Esophagus muscularis mucosa (tissue), 4 donors: Measurements from ENCODE around the gene NUP188. TPM values are rescaled to one million over a fixed set of nuclear protein-coding genes. Genes with fewer than 3 reads are reported as not detected.

Source experiments
- DNase-seq: peaks from one replicate; pipeline ENCODE4 v3.0.0-alpha.2; 2017; ENCODE audit errors: extremely low spot score
- H3K27ac ChIP-seq, 4 donors: fragments of 200-600 bp; sonication (generic); replicated peaks in 1 of 4; 1 replicate in 3 of 4; 2 replicates in 1 of 4; pipeline ENCODE4 v1.5.1; 2016 to 2019; ENCODE audit warnings: mild to moderate bottlenecking in 1 of 4
- H3K27me3 ChIP-seq, 4 donors: fragments of 200-600 bp; sonication (generic); one replicate each; pipeline versions ENCODE4 v1.5.1 to v1.6.0; 2016 to 2019
- H3K36me3 ChIP-seq, 4 donors: fragments of 200-600 bp; sonication (generic); one replicate each; pipeline ENCODE4 v1.5.1; 2016 to 2019
- H3K4me1 ChIP-seq, 4 donors: fragments of 200-600 bp; sonication (generic); one replicate each; pipeline ENCODE4 v1.5.1; 2016 to 2019
- H3K4me3 ChIP-seq, 4 donors: fragments of 200-600 bp; sonication (generic); 1 replicate in 2 of 4; 2 replicates in 2 of 4; pipeline ENCODE4 v1.5.1; 2016 to 2019; ENCODE audit warnings: mild to moderate bottlenecking in 4 of 4, moderate library complexity in 1 of 4
- H3K9me3 ChIP-seq, 4 donors: fragments of 200-600 bp; sonication (generic); 1 replicate in 3 of 4; 2 replicates in 1 of 4; pipeline ENCODE4 v1.5.1; 2016 to 2019
- EP300 ChIP-seq: sonication (generic); formaldehyde crosslinking; IDR thresholded peaks from one replicate; pipeline ENCODE4 v1.6.1; 2017; ENCODE audit warnings: antibody characterized with exemption
- POLR2A ChIP-seq: fragments of 450-650 bp; IDR thresholded peaks from one replicate; pipeline ENCODE4 v1.6.1; 2017; ENCODE audit warnings: antibody characterized with exemption, moderate library complexity, mild to moderate bottlenecking, low read depth
- POLR2AphosphoS5 ChIP-seq, 2 donors: sonication (generic); formaldehyde crosslinking; IDR thresholded peaks; one replicate each; pipeline ENCODE4 v1.6.1; 2017; ENCODE audit warnings: antibody characterized with exemption in 2 of 2
- WGBS: methylation state at CpG from one replicate; pipeline ENCODE4 v1.1.5; 2018; 5-methylcytosine and 5-hydroxymethylcytosine counted together
- intact Hi-C: fragments of 100-400 bp; cut with DNase I; formaldehyde crosslinking; loops from one replicate; pipeline ENCODE4 v1.15.1; 2023
- total RNA-seq, 4 donors: library from RNA; depleted of rRNA; stranded (reverse); fragments of >200 nt; gene quantifications; one replicate each; pipeline versions ENCODE4 v1.1.0 to v1.2.1, GENCODE V29; 2016
- TF ChIP-seq, protein P1 (sequence below), 3 experiments: fragments of 200-600 bp in 2 of 3; fragments of 450-650 bp in 1 of 3; sonication (generic) in 2 of 3; IDR thresholded peaks; one replicate each; pipeline ENCODE4 v1.5.1; 2017 to 2019; ENCODE audit warnings: antibody characterized with exemption in 3 of 3, mild to moderate bottlenecking in 2 of 3, moderate library complexity in 1 of 3

The NUP188 gene
- total RNA-seq, 4 donors from 2014 or later = 22.9 to 34.0 (median 29.4) TPM

DNA sequence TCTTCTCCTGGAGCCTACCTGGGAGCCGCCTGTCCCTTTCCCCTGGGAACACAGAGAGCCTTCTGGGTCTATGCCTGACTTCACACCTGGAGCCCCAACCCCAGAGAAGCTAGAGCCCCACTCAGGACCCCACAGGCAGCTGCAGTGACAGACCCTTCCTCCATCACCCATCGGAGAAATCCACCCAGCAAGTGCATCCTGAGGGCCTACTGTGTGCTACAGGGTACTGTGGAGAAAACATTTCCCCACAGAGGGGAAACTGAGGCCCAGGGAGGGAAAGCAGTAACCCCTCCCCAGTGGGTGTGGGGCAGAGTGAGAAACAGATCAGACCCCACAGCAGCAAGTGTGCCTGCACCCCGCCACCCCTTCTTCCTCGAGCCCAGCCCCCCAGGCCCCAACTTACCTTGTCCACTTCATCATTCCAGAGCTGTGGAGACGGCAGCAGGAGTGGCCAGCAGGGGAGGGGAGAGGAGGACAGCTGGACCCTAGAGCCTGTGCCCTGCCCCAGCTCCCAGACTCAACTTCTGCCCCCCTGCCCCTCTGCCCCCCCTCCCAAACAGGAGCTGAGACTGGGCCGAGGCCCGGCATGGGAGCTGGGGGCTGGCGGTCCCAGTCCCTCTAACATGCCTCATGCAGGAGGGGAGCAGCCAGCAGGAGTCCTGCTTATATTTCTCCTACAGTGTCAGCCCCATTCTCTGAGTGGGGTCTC, 62.9 kb downstream of the NUP188 start:
- Histone ChIP-seq H3K36me3 (peaks cover 37 to 100% (median 95%) of the 10 kb centered on the region in 4 donors), H3K27ac (no peak overlapping the region), H3K27me3 (no peaks in the 10 kb centered on the region), H3K4me3 (no peak overlapping the region), H3K9me3 (no peaks in the 10 kb centered on the region), H3K4me1 (peaks cover 13 to 25% (median 22%) of the 10 kb centered on the region in 4 donors)
- TF ChIP-seq, protein P1, sequence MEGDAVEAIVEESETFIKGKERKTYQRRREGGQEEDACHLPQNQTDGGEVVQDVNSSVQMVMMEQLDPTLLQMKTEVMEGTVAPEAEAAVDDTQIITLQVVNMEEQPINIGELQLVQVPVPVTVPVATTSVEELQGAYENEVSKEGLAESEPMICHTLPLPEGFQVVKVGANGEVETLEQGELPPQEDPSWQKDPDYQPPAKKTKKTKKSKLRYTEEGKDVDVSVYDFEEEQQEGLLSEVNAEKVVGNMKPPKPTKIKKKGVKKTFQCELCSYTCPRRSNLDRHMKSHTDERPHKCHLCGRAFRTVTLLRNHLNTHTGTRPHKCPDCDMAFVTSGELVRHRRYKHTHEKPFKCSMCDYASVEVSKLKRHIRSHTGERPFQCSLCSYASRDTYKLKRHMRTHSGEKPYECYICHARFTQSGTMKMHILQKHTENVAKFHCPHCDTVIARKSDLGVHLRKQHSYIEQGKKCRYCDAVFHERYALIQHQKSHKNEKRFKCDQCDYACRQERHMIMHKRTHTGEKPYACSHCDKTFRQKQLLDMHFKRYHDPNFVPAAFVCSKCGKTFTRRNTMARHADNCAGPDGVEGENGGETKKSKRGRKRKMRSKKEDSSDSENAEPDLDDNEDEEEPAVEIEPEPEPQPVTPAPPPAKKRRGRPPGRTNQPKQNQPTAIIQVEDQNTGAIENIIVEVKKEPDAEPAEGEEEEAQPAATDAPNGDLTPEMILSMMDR (IDR thresholded peaks at IDR 0.05) = no peak
- no peak for TF ChIP-seq POLR2A
- TF ChIP-seq POLR2AphosphoS5 (IDR thresholded peaks at IDR 0.05) = no peak
- TF ChIP-seq EP300 = no peak
- WGBS = 90% methylated on average over 5 of the region's 8 CpGs
- no peak for DNase-seq
- intact Hi-C loops = no loop called here

DNA sequence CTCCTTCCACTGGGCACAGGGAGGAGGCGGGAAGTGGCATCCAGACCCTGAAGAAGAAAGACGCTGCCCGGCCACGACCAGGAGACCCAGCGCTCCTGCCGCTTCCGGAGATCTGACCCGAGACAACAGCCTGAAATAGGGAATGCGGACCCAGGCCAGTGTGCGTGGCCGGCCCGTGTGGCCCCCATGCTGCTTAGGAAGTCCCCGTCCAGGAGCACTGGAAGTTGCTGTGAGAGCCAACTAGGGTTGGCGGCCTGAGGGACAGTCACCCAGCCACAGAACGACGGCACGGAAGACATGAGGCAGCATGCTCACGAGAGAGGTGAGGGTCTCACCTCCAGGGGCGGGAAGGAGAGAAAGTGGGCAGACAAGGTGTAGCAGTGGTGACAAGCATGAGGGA, 63.7 kb downstream of the NUP188 start:
- DNase-seq = no peak
- no peak overlapping the region for H3K4me3 ChIP-seq
- no peaks in the 10 kb centered on the region for H3K9me3 ChIP-seq
- peaks cover 33 to 98% (median 92%) of the 10 kb centered on the region in 4 donors for H3K36me3 ChIP-seq
- intact Hi-C loops = no loop called here
- TF ChIP-seq POLR2A = no peak
- no peak for TF ChIP-seq EP300
- TF ChIP-seq, protein P1 (IDR thresholded peaks at IDR 0.05) = no peak
- no peak for TF ChIP-seq POLR2AphosphoS5 (IDR thresholded peaks at IDR 0.05)
- WGBS = 97% methylated on average over 9 of the region's 19 CpGs
- H3K27ac ChIP-seq = no peak overlapping the region
- no peaks in the 10 kb centered on the region for H3K27me3 ChIP-seq
- H3K4me1 ChIP-seq = peaks cover 13 to 24% (median 21%) of the 10 kb centered on the region in 4 donors

DNA sequence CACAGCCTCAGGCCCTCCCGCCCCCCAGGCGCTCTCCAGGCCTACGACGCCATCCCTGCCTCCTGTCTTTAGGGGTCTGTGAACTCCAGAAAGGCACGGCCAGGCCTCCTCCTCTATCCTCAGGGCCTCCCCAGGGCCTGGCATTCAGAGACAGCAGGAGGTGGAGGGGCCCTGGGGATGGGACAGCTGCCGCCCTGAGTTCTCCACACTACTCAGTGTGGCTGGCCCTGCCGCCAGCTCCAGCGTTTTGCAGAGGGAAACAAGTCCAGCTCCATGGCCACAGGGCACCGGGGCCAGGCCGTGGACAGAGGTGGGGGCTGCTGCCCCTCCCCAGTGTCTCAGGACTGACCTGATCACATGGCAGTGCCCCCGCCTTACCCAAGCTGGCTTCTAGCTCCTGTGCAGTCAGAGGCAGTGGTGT, 64.3 kb downstream of the NUP188 start:
- no peak for DNase-seq
- Histone ChIP-seq H3K4me3 (no peak overlapping the region), H3K27me3 (no peaks in the 10 kb centered on the region), H3K27ac (no peak overlapping the region), H3K9me3 (no peaks in the 10 kb centered on the region), H3K36me3 (peaks cover 31 to 92% (median 86%) of the 10 kb centered on the region in 4 donors), H3K4me1 (peaks cover 8 to 18% (median 15%) of the 10 kb centered on the region in 4 donors)
- 89% methylated on average over 9 of the region's 11 CpGs for WGBS
- TF ChIP-seq, protein P1 (IDR thresholded peaks at IDR 0.05) = no peak
- TF ChIP-seq POLR2AphosphoS5 (IDR thresholded peaks at IDR 0.05) (no peak), POLR2A (no peak)
- intact Hi-C loops = no loop called here

DNA sequence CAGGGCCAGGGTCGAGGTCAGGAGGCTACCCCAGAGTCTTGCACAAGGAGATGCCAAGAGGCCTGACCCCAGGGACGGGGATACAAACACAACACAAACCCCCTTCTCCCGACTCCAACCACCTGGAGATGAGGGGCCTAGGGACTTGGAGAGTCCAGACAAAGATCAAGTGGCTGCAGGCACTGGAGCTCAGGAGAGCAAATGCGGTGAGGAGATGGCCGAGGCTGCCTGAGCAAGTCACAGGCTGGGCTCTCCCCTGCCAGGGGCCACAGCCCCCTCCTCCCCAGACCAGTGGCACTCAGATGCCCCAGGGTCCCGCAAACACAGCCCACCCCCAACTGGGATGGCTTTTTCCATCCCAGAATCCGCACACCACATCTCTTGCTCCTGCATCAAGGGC, 64.8 kb downstream of the NUP188 start:
- intact Hi-C loops = no loop called here
- H3K27me3 ChIP-seq = no peaks in the 10 kb centered on the region
- TF ChIP-seq EP300 = no peak
- no peak for TF ChIP-seq POLR2A
- no peak for TF ChIP-seq POLR2AphosphoS5 (IDR thresholded peaks at IDR 0.05)
- TF ChIP-seq, protein P1 (IDR thresholded peaks at IDR 0.05) = no peak
- no peak for DNase-seq
- no peak overlapping the region for H3K27ac ChIP-seq
- WGBS = 92% methylated on average over 7 of the region's 7 CpGs
- H3K9me3 ChIP-seq = no peaks in the 10 kb centered on the region
- peaks cover 31 to 92% (median 84%) of the 10 kb centered on the region in 4 donors for H3K36me3 ChIP-seq
- peaks cover 2 to 12% (median 9%) of the 10 kb centered on the region in 4 donors for H3K4me1 ChIP-seq
- no peak overlapping the region for H3K4me3 ChIP-seq
